Bladder microvascular endothelial cell (primary cell): ENCODE data around the gene PATJ. TPM values are rescaled to one million over a fixed set of nuclear protein-coding genes. Genes with fewer than 3 reads are reported as not detected.

ENCODE experiments used
- total RNA-seq: library from RNA; depleted of rRNA; stranded (reverse); fragments of >200 nt; gene quantifications from 2 replicates; pipeline ENCODE4 v1.2.3, GENCODE V29; 2014

PATJ gene
- 1.6 and 8.0 TPM in 2 replicates for total RNA-seq

DNA sequence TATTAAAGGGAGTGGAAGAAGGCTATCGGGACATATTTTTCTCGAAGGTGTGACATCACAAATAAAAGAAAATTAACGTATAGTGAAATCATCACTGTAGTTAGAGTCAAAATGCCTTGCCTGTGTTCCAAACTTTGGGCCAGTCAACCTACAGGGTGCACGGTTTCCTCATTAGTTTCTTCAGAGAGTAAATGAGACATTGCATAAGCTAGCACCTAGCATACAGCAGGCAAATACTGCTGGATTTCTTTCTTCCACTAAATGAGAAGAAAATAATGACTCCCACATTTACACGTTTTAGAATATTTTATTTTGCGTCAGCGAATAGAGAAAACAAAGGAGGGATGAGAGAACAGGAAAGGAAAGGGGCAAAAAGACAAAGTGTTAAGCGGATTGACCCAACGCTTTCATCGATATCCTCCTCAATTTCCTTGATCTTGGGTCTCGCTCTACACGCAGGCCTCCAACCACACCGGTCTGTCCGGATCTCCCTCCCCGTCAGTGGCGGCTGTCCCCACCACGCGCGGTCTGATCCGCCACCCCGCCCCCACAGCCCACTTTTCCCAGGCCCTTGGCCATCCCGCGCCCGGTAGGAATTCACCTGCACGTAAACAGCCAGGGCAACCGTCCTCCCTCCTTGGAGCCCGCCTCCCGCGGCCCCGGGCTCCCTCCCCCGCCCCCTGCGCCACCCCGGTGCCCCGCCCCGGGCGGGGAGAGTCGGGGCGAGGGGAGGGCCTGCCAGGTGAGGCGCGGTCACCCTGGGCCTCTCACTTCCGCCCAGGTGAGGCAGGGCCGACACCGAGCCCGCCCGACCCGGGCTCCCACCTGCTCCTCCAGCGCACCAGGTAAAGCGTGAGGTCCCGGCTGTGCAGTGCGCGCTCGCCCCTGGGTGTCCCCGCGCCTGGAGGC is at the start of gene PATJ:
Gene PATJ, plus strand, starts transcription at position 770 of the 909 bp plus-strand sequence. CDS start 20,413 bp downstream, outside the sequence.

GRCh38 chr1:61724813-61725694 is 17.2 kb upstream of the PATJ start, which contains the start of gene TM2D1:
Gene TM2D1, minus strand, starts transcription at chr1:61725141. Its CDS starts 21 bp downstream, at chr1:61725120.

DNA sequence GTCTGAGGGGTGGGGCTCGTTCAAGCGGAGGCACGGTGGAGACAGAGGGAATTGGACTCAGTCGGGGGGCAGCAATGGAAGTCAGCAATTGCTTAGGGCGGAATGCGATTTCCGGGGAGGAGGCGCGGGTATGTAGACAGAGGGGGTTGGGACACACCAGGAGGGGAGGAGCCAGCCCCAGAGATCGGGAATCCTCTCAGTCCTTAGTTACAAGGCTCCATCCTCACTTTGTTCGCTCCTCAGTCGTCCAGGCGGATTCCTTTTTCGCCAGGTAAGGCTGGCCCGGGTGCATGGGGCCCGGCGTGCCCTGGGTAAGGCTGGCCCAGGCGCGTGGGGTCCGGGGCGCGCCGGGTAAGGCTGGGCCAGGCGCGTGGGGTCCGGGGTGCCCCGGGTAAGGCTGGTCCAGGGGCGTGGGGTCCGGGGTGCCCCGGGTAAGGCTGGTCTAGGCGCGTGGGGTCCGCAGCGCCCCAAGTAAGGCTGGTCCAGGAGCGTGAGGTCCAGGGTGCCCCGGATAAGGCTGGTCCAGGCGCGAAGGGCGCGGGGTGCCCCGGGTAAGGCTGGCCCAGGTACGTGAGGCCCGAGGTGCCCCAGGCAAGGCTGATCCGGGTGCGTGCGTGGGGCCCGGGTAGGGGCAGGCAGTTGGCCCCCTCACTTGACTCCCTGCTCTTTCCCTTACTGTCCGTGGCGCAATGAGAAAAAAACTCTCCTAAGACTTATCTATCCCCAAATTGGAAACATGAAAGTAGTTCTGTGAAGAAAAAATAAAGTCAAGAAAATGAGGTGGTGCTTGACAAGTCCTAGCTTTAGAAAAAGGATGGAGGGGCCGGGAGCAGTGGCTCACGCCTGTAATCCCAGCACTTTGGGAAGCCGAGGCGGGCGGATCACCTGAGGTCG is 452.6 kb downstream of the PATJ start, which contains the start of gene L1TD1:
Gene L1TD1, plus strand, starts transcription at position 199 of the 894 bp plus-strand sequence. CDS start 11,780 bp downstream, outside the sequence.

Other genes starting within 250 kb of the PATJ start
- gene TM2D1, start 17.3 kb upstream of the PATJ start, total RNA-seq = 29.8 and 53.4 TPM in 2 replicates